ENCODE results near the gene CBLL2. TPM values are rescaled to one million over a fixed set of nuclear protein-coding genes. Genes with fewer than 3 reads are reported as not detected.
"Not testable (repeated sequence)": the region's sequence is repeated elsewhere in the genome, so short reads cannot be mapped to it uniquely, and the experiment has no call there.

The CBLL2 gene
- total RNA-seq, 1 experiment from 2014 or later = not detected

GRCh38 chrX:22278375-22278774 lies 5.7 kb downstream of the CBLL2 start:
- ATAC-seq (0 out of 2 replicates have a peak, but pooled peaks have one; percentile 50), DNase-seq (ENCODE audit: low read depth, low spot score) (no peak)
- Histone ChIP-seq H2AFZ (ENCODE audit: low read depth, low read length, poor library complexity, severe bottlenecking) (no peak overlapping the region), H3K9me2 (ENCODE audit: insufficient read depth) (no peaks in the 10 kb centered on the region), H3K4me2 (ENCODE audit: low read length) (no peak overlapping the region), H3K4me1 (ENCODE audit: control insufficient read depth in 1 of 2, insufficient read depth in 2 of 2, low read length in 2 of 2) (no peaks in the 10 kb centered on the region), H3K79me2 (ENCODE audit: insufficient read depth, low read length) (no peaks in the 10 kb centered on the region), H3K27ac (ENCODE audit: low read depth, low read length) (no peak overlapping the region), H3K9ac (ENCODE audit: low read length) (no peak overlapping the region), H3K4me3 (replicated peaks in 1 of 2; ENCODE audit: low read depth in 1 of 2, low read length in 2 of 2) (no peak overlapping the region), H3K9me3 (ENCODE audit: control insufficient read depth in 1 of 2, insufficient read depth in 1 of 2, low read depth in 1 of 2, low read length in 2 of 2) (no peaks in the 10 kb centered on the region), H3K27me3 (ENCODE audit: insufficient read depth, low read length) (no peaks in the 10 kb centered on the region), H3K36me3 (ENCODE audit: control insufficient read depth in 1 of 2, insufficient read depth in 2 of 2, low read length in 2 of 2) (no peaks in the 10 kb centered on the region), H4K20me1 (ENCODE audit: insufficient read depth) (no peaks in the 10 kb centered on the region)
- TF ChIP-seq FOSL1 (IDR thresholded peaks at IDR 0.05; ENCODE audit: low read depth) = no peak
- peak; percentile 31; the same call in 1 of the 2 replicates for TF ChIP-seq RAD21 (IDR thresholded peaks at IDR 0.05; ENCODE audit: low read depth)
- TF ChIP-seq POLR2AphosphoS5 (IDR thresholded peaks at IDR 0.05; ENCODE audit: low read depth, low read length) = no peak
- TF ChIP-seq ELF1 (IDR thresholded peaks at IDR 0.05; ENCODE audit: borderline replicate concordance, low read depth) = no peak
- TF ChIP-seq CTCF (IDR thresholded peaks at IDR 0.05 in 2 of 3, conservative IDR thresholded peaks at IDR 0.05 in 1 of 3; ENCODE audit: borderline replicate concordance in 1 of 3, insufficient read depth in 1 of 3, low read depth in 2 of 3, low read length in 2 of 3) = peak in 1 of 3 experiments; percentile 17; a peak in 1 of 6 replicates
- no TSS peak for BruUV-seq (replicated peaks)
- ChIA-PET POLR2A (no interaction called here), RAD21 (ENCODE audit: low non-redundant PET in 1 of 2, low total read pairs in 2 of 2, uncharacterized antibody in 2 of 2, unreplicated experiment in 2 of 2) (no interaction called here), CTCF (no interaction called here)
- intact Hi-C loops (cut with micrococcal nuclease) = no loop called here

GRCh38 chrX:22289209-22289608 lies 16.5 kb downstream of the CBLL2 start:
- CTCF ChIA-PET; H2AFZ ChIP-seq (ENCODE audit: low read depth, low read length, poor library complexity, severe bottlenecking); BruUV-seq (replicated peaks); H3K27me3 ChIP-seq (ENCODE audit: insufficient read depth, low read length); H3K9me3 ChIP-seq (ENCODE audit: control insufficient read depth in 1 of 2, insufficient read depth in 1 of 2, low read depth in 1 of 2, low read length in 2 of 2); POLR2A ChIA-PET; H3K27ac ChIP-seq (ENCODE audit: low read depth, low read length); H4K20me1 ChIP-seq (ENCODE audit: insufficient read depth); intact Hi-C loops (cut with micrococcal nuclease); RAD21 ChIA-PET (ENCODE audit: low non-redundant PET in 1 of 2, low total read pairs in 2 of 2, uncharacterized antibody in 2 of 2, unreplicated experiment in 2 of 2); H3K36me3 ChIP-seq (ENCODE audit: control insufficient read depth in 1 of 2, insufficient read depth in 2 of 2, low read length in 2 of 2); H3K9ac ChIP-seq (ENCODE audit: low read length); H3K4me1 ChIP-seq (ENCODE audit: control insufficient read depth in 1 of 2, insufficient read depth in 2 of 2, low read length in 2 of 2); H3K4me3 ChIP-seq (replicated peaks in 1 of 2; ENCODE audit: low read depth in 1 of 2, low read length in 2 of 2); H3K9me2 ChIP-seq (ENCODE audit: insufficient read depth); H3K4me2 ChIP-seq (ENCODE audit: low read length); ATAC-seq; H3K79me2 ChIP-seq (ENCODE audit: insufficient read depth, low read length); DNase-seq (ENCODE audit: low read depth, low spot score): not testable (repeated sequence)

All from HCT116 (cell line).